PC-3 (cell line): ENCODE data around the gene ARHGAP5. TPM values are rescaled to one million over a fixed set of nuclear protein-coding genes. Genes with fewer than 3 reads are reported as not detected.
"Not testable (repeated sequence)": the region's sequence is repeated elsewhere in the genome, so short reads cannot be mapped to it uniquely, and the experiment has no call there.

ENCODE experiments used
- ATAC-seq: fragments of 200-7000 bp; cut with Tn5 transposase; 2 replicates; pipeline ENCODE4 v1.9.1; 2020; ENCODE audit warnings: mild to moderate bottlenecking, moderate library complexity
- BruUV-seq: library from RNA; stranded (reverse); fragments of 400-500 nt; replicated peaks from 2 replicates; lab custom pipeline; 2021; lab: Mats Ljungman, UMichigan
- CTCF ChIA-PET: fragments of 300-600 bp; sonication (Branson Sonifier 250); formaldehyde crosslinking; loops from one replicate; lab custom pipeline; 2022; ENCODE audit warnings: antibody characterized with exemption; lab: Charles Lee
- POLR2A ChIA-PET: fragments of 300-600 bp; sonication (Branson Sonifier 250); formaldehyde crosslinking; loops from one replicate; lab custom pipeline; 2022; ENCODE audit warnings: antibody characterized with exemption; ENCODE audit not compliant: unreplicated experiment; lab: Charles Lee
- DNase-seq: peaks from one replicate; pipeline ENCODE4 v3.0.0-alpha.2; 2015
- H2AFZ ChIP-seq: fragments of 300-600 bp; sonication (generic); 2 replicates; pipeline ENCODE4 v1.6.0; 2016; ENCODE audit warnings: antibody characterized with exemption, low read length
- H3F3A ChIP-seq: fragments of 300-600 bp; sonication (generic); one replicate; pipeline ENCODE4 v1.6.0; 2017; ENCODE audit warnings: antibody characterized with exemption, low read length, control low read depth, mild to moderate bottlenecking; ENCODE audit not compliant: unreplicated experiment
- H3K27ac ChIP-seq: fragments of 300-600 bp; sonication (generic); 2 replicates; pipeline ENCODE4 v1.5.1; 2016; ENCODE audit warnings: mild to moderate bottlenecking, low read length
- H3K27me3 ChIP-seq: fragments of 300-600 bp; sonication (generic); 2 replicates; pipeline ENCODE4 v1.6.1; 2016; ENCODE audit warnings: low read length, mixed read lengths
- H3K36me3 ChIP-seq: fragments of 300-600 bp; sonication (generic); 2 replicates; pipeline ENCODE4 v1.6.1; 2016; ENCODE audit warnings: low read depth, mixed run types, low read length, mixed read lengths
- H3K4me1 ChIP-seq: fragments of 300-600 bp; sonication (generic); 2 replicates; pipeline ENCODE4 v1.5.1; 2016; ENCODE audit warnings: low read length; ENCODE audit not compliant: insufficient read depth
- H3K4me2 ChIP-seq: fragments of 300-600 bp; sonication (generic); 2 replicates; pipeline ENCODE4 v1.6.0; 2016; ENCODE audit warnings: low read length
- H3K4me3 ChIP-seq: fragments of 300-600 bp; sonication (generic); 2 replicates; pipeline ENCODE4 v1.5.1; 2016; ENCODE audit warnings: mild to moderate bottlenecking, low read length, mixed read lengths
- H3K79me2 ChIP-seq: fragments of 300-600 bp; sonication (generic); 2 replicates; pipeline ENCODE4 v1.6.1; 2017; ENCODE audit warnings: low read length, mixed read lengths
- H3K9ac ChIP-seq: fragments of 300-600 bp; sonication (generic); 2 replicates; pipeline ENCODE4 v1.6.0; 2016; ENCODE audit warnings: mild to moderate bottlenecking, low read length
- H3K9me2 ChIP-seq: fragments of 300-600 bp; sonication (generic); replicated peaks from 2 replicates; pipeline ENCODE4 v1.6.1; 2016; ENCODE audit warnings: mixed run types, low read length, mixed read lengths
- H3K9me3 ChIP-seq: fragments of 300-600 bp; sonication (generic); 2 replicates; pipeline ENCODE4 v1.6.1; 2016; ENCODE audit warnings: low read length, mixed read lengths
- H4K20me1 ChIP-seq: fragments of 300-600 bp; sonication (generic); 2 replicates; pipeline ENCODE4 v1.6.1; 2016; ENCODE audit warnings: low read length, mixed read lengths
- EZH2 ChIP-seq: fragments of 300-600 bp; sonication (generic); IDR thresholded peaks from one replicate; pipeline ENCODE4 v1.6.1; 2017; ENCODE audit warnings: antibody characterized with exemption, mild to moderate bottlenecking, low read length; ENCODE audit not compliant: unreplicated experiment
- EZH2phosphoT487 ChIP-seq: fragments of 300-600 bp; sonication (generic); IDR thresholded peaks from 2 replicates; pipeline ENCODE4 v1.6.1; 2018; ENCODE audit warnings: mild to moderate bottlenecking, antibody characterized with exemption, low read length, borderline replicate concordance
- intact Hi-C: fragments of 100-400 bp; cut with micrococcal nuclease; formaldehyde crosslinking; loops from 2 replicates; pipeline ENCODE4 v1.9.0; 2023
- total RNA-seq: library from RNA; depleted of rRNA; stranded (reverse); fragments of >200 nt; gene quantifications from 2 replicates; pipeline ENCODE4 v1.2.3, GENCODE V29; 2014
- TF ChIP-seq, protein P1 (sequence below): fragments of 300-600 bp; sonication (generic); conservative IDR thresholded peaks from 2 replicates; pipeline ENCODE4 v1.5.1; 2017; ENCODE audit warnings: antibody characterized with exemption, low read depth, mild to moderate bottlenecking, low read length

The ARHGAP5 gene
- total RNA-seq, 1 experiment from 2014 or later = 46.4 TPM

- Histone ChIP-seq H4K20me1 (no peaks in the 10 kb centered on the region), H3F3A (no peaks in the 10 kb centered on the region), H3K4me3 (no peak overlapping the region), H3K9me2 (no peaks in the 10 kb centered on the region), H3K79me2 (peaks cover 75% of the 10 kb centered on the region), H2AFZ (no peak overlapping the region), H3K9me3 (no peaks in the 10 kb centered on the region), H3K9ac (no peak overlapping the region), H3K27ac (no peak overlapping the region), H3K4me1 (no peaks in the 10 kb centered on the region), H3K36me3 (peaks cover 32% of the 10 kb centered on the region), H3K27me3 (no peaks in the 10 kb centered on the region), H3K4me2 (no peak overlapping the region)
- TF ChIP-seq, protein P1, sequence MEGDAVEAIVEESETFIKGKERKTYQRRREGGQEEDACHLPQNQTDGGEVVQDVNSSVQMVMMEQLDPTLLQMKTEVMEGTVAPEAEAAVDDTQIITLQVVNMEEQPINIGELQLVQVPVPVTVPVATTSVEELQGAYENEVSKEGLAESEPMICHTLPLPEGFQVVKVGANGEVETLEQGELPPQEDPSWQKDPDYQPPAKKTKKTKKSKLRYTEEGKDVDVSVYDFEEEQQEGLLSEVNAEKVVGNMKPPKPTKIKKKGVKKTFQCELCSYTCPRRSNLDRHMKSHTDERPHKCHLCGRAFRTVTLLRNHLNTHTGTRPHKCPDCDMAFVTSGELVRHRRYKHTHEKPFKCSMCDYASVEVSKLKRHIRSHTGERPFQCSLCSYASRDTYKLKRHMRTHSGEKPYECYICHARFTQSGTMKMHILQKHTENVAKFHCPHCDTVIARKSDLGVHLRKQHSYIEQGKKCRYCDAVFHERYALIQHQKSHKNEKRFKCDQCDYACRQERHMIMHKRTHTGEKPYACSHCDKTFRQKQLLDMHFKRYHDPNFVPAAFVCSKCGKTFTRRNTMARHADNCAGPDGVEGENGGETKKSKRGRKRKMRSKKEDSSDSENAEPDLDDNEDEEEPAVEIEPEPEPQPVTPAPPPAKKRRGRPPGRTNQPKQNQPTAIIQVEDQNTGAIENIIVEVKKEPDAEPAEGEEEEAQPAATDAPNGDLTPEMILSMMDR = no peak
- TF ChIP-seq EZH2phosphoT487 (no peak), EZH2 (no peak)
- ChIA-PET POLR2A (no interaction called here), CTCF (no interaction called here)
- no TSS peak for BruUV-seq
- DNase-seq (no peak), ATAC-seq (no peak)
- intact Hi-C loops = no loop called here
These were observed 44.8 kb downstream of the ARHGAP5 start for GRCh38 chr14:32121948-32122347.

- H2AFZ ChIP-seq, H3K9ac ChIP-seq, ATAC-seq, H3K4me3 ChIP-seq, intact Hi-C loops, CTCF ChIA-PET, H3F3A ChIP-seq, H3K4me2 ChIP-seq, H4K20me1 ChIP-seq, BruUV-seq, DNase-seq, H3K27me3 ChIP-seq, H3K9me3 ChIP-seq, POLR2A ChIA-PET, H3K9me2 ChIP-seq, H3K27ac ChIP-seq: not testable (repeated sequence)
- peaks cover 21% of the 10 kb centered on the region for H3K36me3 ChIP-seq
- peaks cover 17% of the 10 kb centered on the region for H3K4me1 ChIP-seq
- peaks cover 60% of the 10 kb centered on the region for H3K79me2 ChIP-seq
These were observed 50.0 kb downstream of the ARHGAP5 start for GRCh38 chr14:32126899-32127730.

DNA sequence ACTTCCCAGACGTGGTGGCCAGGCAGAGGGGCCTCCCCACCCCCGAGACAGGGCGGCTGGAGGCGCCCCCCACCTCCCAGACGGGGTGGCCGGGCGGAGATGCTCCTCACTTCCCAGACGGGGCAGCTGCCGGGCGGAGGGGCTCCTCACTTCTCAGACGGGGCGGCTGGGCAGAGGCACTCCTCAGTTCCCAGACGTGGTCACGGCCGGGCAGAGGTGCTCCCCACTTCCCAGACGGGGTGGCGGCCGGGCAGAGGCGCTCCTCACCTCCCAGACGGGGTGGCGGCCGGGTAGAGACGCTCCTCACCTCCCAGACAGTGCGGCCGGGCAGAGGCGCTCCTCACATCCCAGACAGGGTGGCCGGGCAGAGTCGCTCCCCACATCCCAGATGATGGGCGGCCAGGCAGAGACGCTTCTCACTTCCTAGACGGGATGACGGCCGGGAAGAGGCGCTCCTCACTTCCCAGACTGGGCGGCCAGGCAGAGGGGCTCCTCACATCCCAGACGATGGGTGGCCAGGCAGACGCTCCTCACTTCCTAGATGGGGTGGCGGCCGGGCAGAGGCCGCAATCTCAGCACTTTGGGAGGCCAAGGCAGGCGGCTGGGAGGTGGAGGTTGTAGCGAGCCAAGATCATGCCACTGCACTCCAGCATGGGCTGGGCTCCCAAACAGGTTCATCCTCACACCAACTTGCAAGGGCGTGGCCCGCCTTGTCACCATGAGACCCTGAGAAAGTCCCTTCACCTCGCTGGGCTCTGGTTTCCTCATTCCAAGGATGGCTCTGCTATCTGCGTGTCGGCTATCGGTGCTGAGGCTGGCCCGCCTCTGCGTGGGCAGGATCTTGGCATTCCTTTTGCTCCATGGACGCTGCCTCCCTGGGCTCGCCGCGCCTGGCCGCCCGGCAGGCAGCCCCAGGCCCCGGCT lies 50.9 kb downstream of the ARHGAP5 start:
- Histone ChIP-seq H3K4me1 (peaks cover 17% of the 10 kb centered on the region), H3K79me2 (peaks cover 51% of the 10 kb centered on the region), H3K36me3 (peaks cover 19% of the 10 kb centered on the region), H3K27ac (peak overlapping the region; percentile 64; the same call in 1 of the 2 replicates)
- H4K20me1 ChIP-seq, H2AFZ ChIP-seq, H3K27me3 ChIP-seq, H3F3A ChIP-seq, H3K4me3 ChIP-seq, CTCF ChIA-PET, ATAC-seq, H3K9ac ChIP-seq, H3K9me3 ChIP-seq, H3K9me2 ChIP-seq, DNase-seq, POLR2A ChIA-PET, H3K4me2 ChIP-seq, BruUV-seq: not testable (repeated sequence)
- intact Hi-C loops = loop anchor here (2.0 kb wide), 1 partner anchor 25 kb away; no protein-coding TSS in a partner anchor
